GM21528 (cell line): ENCODE data around the gene TMEM131L.
"Not testable (repeated sequence)": the region's sequence is repeated elsewhere in the genome, so short reads cannot be mapped to it uniquely, and the experiment has no call there.

Experiments used
- ATAC-seq: cut with Tn5 transposase; IDR thresholded peaks from one replicate; pipeline ENCODE4 v1.9.1; 2021; ENCODE audit warnings: mild to moderate bottlenecking, moderate library complexity; ENCODE audit not compliant: unreplicated experiment, low FRiP score

TMEM131L gene

DNA sequence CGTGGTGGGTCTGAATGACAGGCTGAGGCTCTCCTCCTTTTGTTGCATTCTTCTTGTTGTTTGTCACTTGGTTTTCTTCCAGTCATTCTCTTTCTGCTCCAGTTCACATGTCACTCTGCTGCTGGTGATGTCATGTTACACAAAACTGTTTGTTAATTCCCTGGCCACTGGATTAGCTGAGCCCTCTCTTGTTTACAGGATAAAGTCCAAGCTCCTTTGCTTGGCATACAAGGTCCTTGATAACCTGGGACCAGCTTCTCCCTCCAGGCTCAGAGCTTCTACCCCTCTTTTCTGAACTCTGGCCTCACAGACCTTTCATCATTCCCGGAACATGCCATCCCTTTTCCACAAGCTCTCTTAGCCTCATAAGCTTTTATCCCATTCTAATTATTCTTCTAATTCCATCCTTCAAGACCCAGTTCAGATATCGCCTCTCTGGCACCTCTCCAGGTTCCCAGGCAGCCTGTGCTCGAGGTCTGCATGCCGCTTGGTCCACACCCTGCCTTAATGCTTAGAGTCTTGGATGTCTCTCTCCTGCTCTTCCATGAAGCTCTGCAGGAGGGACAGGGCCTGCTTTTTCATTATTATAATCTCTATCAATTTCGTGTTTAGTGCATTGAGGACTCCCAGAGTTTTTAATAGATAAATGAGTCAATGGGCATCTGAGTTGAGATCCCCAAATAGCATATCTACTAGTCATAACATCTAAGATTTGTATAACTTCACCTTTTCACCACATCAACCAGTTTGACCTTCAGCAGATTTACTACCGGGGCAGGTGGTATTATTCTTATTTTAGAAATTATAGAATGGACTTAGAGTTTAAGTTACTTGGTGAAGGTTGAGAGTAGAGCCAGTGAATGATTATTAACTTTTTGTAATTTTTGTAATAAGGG lies 98.7 kb downstream of the TMEM131L start:
- no peak for ATAC-seq

DNA sequence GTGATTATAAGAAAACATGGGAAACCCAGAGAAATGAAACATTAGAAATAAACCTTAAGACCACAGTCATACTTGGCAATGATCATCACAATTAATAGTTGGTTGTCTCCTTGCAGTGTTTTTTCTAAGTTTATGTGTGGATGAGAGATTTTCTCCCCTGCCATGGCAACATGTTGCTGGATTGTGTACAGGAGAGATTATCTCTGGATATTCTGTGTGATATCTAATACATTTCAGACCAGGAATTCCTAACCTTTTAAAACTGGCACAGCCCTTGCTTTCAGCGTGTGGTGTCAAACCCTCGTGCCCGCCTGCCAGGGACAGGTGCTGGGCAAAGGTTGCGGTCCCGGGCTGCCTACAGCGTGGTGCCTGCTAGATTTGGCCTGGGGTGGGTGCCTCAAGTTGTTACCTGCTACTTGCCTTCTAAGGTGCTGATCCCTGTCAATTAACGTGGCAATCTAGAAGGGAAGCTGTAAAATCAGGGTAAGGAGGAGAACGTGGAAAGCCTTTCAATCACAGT lies 100.5 kb downstream of the TMEM131L start:
- ATAC-seq: no peak

DNA sequence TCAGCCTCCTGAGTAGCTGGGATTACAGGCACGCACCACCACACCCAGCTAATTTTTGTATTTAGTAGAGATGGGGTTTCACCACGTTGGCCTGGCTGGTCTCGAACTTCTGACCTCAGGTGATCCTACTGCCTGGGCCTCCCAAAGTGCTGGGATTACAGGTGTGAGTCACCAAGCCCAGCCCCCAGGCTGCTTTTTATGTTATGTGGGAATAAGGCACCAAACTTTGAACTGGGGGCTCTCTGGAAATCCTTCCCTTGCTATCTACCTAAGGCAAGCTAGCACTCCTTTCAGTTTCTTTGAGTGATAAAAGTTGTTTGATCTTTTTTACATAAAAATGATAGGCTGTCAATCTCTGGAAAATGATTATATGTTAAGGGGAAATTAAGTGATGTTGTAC lies 101.5 kb downstream of the TMEM131L start:
- not testable (repeated sequence) for ATAC-seq

DNA sequence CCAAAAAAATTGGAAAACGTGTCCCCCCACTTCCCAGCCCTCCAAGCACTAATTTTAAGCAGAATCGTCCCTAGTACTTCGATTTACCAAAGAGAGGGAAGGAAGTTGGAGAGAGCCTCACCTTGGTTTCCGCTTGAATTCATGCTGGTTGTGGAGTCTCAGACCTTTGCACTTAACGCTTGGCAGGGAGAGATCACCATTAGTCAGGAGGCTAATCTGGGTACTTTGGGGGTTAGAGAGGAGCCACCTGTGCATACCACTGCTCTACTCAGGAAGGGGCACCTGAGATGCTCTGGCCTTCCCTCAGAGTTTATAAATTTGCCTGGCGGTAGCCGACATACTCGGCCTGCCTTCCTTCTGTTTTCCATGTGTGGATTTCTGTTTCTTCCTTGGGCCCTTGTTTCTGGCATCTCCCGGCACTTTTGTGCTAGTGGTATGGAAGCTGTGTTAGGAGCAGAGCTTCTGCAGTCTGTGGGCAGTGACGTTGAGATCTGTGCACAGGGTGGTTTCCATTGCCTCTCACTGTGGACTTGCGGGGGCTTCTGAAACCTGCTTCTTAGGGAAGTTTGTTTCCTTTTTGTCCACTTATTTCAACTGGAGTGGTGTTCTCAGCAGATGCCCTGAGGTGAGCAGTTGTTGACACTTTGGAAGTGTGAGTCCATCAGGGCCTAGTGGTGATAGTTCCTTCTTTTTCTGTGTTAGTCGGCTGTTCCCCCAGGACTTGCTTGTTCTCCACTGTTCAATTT lies 104.2 kb downstream of the TMEM131L start:
- ATAC-seq: no peak

DNA sequence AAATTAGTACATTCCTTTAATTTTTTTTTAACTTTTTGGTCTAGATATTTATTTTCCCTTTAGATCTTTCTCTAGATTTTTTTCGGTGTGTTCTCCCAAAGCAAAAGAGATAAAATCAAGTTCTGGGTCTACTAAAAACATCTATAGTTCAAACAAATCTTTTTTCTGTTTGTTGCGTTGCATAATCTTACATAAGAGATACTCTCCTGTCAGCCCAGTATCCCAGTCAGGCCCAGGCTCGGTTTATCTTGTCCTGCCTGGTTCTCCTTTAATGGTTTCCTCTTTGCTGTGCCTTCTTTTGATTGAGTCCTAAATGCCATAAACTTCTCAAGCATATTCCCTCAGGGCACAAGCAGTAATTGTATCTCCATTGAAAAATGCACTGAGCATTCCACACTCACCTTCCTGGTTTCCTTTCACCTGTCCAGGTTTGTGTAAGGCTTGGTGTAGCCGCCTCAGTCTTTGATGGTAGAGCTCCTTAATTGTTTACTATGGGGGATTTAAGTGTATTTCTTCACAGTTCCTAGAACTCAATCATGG lies 104.9 kb downstream of the TMEM131L start:
- no peak for ATAC-seq

DNA sequence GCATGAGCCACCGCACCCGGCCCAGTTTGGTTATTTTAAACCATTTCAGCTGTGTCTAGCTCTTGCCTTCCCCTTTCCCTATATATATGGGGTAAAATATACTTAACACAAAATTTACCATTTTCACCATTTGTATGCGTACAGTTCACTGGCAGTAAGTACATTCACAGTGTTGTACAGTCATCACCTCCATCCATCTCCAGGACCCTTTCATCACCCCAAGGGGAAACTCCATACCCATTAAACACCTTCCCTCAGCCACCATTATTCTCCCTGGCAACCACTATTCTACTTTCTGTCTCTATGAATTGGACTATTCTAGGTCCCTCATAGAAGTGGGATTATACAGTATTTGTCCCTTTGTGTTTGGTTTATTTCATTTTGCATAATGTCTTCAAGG lies 106.4 kb downstream of the TMEM131L start:
- no peak for ATAC-seq

DNA sequence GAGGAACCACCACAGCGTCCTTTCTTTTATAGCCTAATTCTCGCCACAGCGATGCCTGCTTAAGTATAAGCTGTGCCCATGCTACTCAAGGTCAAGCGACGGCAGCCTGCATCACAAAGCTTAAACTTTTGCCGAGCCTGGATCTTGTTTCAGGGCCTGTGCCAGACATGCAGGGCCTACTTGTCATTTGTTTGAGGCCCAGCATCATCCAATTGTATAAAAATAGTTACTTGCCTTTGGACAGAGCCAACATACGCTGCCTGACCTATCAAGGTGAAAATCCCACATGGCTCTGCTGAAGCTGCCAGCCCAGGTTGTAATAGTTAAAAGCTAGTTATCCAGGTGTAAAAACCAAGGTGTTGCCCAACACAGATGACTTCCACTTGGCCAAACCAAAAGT lies 107.1 kb downstream of the TMEM131L start:
- ATAC-seq: no peak

DNA sequence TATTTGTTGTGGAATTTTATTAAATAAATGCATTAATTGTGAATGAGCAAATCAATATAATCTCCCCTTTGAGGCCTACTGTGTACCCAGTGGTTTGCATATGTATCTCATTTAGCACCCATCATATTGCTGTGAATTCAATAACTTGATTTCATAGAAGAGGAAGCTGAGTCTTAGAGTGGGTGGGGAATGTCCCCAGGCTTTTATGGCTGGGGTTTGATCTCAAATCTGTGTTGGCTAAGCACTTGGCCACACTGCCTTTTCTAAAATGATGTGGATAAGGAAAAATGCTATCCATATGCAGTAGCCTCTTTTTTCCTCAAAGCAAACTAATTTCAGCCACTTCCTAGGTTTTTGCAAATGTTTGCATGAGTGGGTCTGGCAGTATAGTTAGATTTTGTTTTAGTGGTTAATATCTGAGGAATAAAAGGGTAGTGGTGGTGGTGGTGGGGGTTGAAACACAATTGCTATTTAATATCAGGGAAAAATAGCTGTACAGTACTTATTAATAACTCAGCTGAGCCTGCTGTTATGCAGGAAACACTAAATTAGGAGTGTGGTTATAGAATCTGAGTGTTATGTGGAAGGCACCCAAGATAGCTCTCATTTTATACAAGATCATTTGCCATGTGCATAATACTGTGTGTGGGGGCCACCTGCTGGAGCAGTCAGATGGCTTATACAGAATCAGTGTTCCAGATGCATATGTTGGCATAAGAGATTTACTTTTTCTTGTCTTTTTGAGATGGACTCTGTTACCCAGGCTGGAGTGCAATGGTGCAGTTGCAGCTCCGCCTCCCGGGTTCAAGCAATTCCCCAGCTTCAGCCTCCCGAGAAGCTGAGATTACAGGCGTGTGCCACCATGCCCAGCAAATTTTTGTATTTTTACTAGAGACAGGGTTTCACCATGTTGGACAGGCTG lies 108.0 kb downstream of the TMEM131L start:
- ATAC-seq: peak; percentile 56

DNA sequence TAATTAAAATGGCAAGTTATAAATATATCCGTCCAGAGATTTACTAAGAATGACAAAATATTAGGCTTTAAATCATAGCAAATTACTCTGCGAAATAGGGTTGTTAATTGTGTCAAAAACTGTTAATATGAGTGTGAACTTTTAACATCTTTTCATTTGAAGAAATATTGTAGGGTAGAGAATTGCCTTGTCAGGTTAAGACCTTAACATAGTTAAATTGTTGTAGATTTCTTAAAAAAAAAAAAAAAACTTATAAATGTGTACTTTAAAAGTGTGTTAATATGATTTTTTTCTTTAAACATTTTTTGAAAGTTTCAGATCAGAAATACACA lies 110.2 kb downstream of the TMEM131L start:
- ATAC-seq: no peak

DNA sequence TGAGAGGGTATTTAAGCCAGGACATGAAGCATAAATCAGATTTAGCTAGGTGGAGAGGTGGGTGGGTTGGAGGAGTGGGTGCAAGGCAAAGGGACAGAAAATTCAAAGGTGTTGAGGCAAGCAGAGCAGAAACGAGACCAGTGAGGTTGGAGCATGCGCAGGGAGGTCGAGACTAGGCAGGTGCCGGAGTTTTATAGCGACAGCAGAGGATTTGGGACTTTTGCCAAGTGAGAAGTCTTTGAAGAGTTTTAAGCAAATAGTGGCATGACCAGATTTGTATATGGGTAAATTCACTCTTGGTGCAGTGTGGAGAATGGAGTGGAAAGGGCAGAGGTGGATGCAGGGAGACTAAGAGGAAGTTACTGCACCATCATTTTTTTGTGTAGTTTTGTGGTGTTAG lies 110.9 kb downstream of the TMEM131L start:
- no peak for ATAC-seq

DNA sequence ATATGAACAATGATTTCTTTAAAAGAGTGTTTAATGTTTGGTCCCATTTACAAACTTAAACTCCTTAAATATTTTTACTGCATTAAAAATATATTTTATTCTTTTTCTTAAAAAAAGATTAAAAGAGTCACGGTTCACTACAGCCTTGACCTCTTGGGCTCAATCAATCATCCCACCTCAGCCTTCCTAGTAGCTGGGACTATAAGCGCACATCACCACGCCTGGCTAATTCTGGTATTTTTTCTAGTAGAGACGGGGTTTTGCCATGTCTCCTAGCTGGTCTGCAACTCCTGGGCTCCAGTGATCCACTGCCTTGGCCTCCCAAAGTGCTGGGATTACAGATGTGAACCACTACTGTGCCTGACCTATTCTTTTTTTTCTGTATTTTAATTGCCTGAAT lies 113.2 kb downstream of the TMEM131L start:
- ATAC-seq: no peak

DNA sequence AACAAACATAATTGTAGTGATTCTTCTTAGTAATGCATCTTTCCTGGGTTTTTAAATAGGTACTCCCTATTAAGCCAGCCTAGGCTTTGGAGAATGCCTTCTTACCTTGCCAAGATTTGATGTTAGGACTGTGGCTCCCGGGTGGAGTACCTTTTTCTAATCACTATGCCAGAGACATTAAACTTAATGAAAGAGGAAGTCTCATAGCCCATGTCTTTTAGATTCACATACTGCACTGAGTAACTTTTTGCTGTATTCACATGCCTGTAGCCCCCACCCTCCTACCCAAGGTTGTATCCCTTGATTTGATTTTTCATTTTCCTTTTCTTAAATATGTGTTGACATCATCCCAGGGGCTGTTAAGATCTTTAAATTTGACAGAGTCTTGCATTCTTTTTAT lies 113.7 kb downstream of the TMEM131L start:
- no peak for ATAC-seq

DNA sequence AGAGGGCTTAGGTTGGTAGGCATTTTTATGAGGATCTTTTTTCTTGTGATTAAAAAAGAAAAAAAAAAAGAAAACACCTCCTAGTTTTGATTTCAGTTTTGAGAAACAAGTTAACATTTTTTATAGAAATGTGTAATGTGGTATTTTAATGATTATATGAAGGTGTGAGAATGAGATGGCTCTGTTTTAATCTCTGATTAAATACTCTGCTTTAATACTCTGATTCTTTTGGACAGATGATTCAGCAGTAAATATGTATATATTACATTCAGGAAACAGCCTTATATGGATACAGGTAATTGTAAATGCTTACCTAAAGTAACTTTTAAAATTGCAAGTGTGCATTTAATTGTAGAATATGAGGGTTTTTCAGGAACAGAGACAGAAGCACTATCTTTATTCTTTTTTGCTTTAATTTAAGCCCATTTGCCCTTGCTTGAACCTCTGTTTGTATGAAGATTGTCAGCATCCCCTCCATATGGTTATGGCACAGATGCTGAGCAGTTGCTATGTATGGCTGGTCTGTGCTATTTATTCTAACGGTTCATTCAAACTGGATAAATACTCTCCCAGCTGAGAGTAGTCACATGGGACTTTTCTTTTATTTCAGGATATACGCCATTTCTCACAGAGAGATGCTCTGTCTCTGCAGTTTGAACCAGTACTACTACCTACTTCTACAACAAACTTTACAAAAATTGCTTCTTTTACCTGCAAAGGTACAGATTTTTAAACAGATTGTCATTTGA lies 117.0 kb downstream of the TMEM131L start:
- ATAC-seq: no peak

DNA sequence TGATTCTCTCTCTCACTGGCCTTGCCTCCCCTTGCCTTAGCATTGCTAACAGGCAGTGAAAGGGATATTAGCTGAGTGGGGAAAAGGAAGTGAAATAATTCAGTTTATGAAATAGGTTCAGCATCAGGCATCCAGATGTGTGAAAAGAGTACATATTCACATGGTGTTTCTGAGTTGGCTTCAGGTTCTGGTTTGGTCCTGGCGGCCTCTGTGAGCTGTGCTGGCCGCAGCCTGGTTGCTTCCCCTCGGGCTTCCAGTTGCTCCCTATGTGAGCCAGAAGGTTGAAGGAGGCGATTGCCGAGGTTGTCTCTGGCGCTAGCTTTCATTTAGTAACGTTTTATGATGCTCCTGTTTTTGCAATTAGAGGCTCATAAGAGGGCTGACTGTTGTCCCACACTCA lies 118.9 kb downstream of the TMEM131L start:
- ATAC-seq: no peak

DNA sequence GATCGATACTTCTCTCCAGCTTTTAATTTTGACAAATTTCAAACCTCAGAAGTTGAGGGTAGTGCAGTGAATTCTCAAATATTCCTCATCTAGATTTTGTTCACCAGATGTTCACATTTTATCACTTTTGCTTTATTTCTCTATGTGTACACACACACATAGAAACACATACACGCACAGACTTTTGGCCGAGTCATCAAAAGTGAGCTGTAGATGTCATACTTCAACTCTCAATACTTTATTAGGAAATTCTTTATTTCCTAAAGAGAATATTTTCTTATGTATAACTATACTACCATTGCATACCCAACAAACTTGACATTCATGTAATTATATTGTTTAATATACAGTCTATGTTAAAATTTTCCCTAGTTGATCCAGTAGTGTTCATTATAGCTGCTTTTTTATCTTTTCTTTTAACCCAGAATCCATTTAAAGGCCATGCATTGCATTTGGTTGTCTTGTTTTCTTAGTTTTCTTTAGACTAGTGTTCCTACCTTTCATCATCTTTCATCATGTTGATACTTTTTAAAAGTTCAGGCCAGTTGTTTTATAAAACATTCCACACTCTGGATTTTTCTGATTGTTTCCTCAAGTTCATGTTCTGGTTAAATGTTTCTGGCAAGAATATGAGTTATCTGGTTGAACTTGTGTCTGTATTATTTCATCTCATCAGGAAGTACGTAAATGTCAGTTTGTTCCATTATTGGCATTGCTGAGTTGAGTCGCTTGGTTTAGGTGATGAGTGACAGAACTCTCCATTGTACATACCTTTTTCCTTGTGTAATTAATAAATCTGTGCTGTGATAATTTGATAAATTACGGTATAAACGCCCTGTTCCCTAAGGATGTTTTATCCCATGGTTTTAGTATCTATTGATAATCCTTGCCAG lies 123.8 kb downstream of the TMEM131L start:
- ATAC-seq: no peak

DNA sequence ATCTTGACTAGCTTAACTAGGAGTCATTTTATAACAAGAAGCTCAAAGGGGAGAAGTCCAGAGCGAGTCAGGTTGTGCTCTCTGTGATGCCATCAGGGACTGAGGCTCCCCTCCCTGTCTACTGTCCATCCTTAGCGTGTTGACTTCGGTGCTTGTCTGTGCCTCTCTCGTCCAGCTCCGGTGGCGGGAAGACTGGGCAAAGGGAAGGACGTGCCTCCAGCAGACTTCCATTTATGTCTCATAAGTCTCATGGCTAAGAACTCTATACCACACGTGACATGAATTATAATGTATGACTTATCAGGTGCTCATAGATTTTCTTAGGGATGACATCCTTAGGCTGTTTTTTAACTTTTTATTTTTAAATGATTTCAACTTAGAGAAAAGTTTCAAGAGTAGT lies 125.3 kb downstream of the TMEM131L start:
- ATAC-seq: no peak

DNA sequence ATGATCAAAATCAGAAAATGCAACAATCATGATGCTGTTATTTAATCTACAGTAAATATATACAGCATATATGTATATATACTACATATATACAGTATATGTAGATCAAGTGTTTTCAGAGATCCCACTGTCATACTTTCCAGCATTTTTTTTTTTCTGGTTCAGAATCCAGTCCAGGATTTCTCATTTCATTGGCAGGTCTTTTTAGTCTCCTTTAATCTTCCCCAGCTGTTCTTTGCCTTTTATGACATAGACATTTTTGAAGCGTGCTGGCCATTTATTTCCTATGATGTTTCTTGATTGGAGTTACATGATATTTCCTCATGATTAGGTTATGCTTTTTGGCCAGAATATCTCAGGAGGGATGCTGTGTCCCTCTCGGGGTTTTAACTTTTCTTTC lies 125.9 kb downstream of the TMEM131L start:
- no peak for ATAC-seq

DNA sequence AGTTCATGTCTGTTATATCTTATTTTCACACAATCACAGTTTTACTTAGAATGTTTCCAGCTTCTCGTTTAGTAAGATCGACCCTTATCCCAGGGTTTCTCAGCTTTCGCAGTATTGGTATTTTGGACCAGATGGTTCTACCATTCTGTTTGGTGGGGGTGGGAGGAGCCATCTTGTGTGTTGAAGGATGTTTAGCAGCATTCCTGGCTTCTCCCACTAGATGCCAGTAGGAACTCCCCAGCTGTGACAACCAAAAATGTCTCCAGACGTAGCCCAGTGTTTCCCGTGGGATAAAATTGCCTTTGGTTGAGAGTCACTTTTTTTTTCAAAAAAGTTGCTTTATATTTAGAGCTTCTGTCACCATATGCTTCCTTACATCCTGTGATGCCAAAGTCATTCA lies 127.0 kb downstream of the TMEM131L start:
- ATAC-seq: no peak

DNA sequence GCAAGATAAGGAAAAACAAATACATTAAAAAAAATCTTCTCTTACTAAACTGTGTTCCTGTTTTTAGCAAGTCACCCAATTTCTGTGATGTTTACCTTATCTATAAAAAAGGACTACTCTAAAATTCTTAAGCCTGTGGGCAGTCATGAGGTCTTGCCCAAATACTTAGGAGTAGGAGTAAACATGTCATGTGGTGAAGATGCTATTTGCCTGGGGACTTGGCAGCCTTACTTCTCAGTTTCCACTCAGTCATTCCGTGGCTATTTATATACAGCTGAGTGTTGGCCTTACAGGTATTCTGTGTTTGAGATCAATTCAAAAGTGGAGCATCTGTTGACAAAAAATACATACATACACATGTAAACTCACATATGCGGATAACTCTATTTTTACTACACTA lies 128.1 kb downstream of the TMEM131L start:
- no peak for ATAC-seq
